ENCODE data around the gene CXCL1. TPM values are rescaled to one million over a fixed set of nuclear protein-coding genes. Genes with fewer than 3 reads are reported as not detected.

CXCL1 gene
- total RNA-seq, 1 donor from 2014 or later, result 11.4 TPM

GRCh38 chr4:73908965-73909364 is 39.8 kb downstream of the CXCL1 start:
- Histone ChIP-seq H3K4me3 (ENCODE audit: insufficient read depth, low read depth, low read length) (no peak overlapping the region), H3K79me2 (ENCODE audit: insufficient read depth, low read length) (no peaks in the 10 kb centered on the region), H4K20me1 (ENCODE audit: insufficient read depth, low read length) (no peaks in the 10 kb centered on the region), H3K36me3 (ENCODE audit: insufficient read depth, low read length) (no peaks in the 10 kb centered on the region), H3K9me3 (ENCODE audit: insufficient read depth, low read depth, low read length) (no peaks in the 10 kb centered on the region), H3K9ac (ENCODE audit: low read length) (no peak overlapping the region), H3K4me2 (ENCODE audit: low read length) (no peak overlapping the region), H3K27me3 (ENCODE audit: insufficient read depth, low read length) (peaks cover 17% of the 10 kb centered on the region), H2AFZ (ENCODE audit: low read depth, low read length) (no peak overlapping the region), H3K27ac (ENCODE audit: low read depth, low read length) (no peak overlapping the region), H3K4me1 (ENCODE audit: insufficient read depth, low read length) (no peaks in the 10 kb centered on the region)
- Mint-ChIP-seq H3K36me3 (ENCODE audit: low read depth, unreplicated experiment) (no peaks in the 10 kb centered on the region), H3K27me3 (ENCODE audit: low read depth, unreplicated experiment) (no peaks in the 10 kb centered on the region), H3K4me1 (ENCODE audit: low read depth, unreplicated experiment) (peaks cover 5% of the 10 kb centered on the region), H3K4me3 (ENCODE audit: unreplicated experiment) (no peak overlapping the region), H3K27ac (ENCODE audit: unreplicated experiment) (no peak overlapping the region), H3K9me3 (ENCODE audit: unreplicated experiment) (peaks cover 3% of the 10 kb centered on the region)
- TF ChIP-seq EZH2 (IDR thresholded peaks at IDR 0.05; ENCODE audit: insufficient read depth, low read length) (no peak), CTCF (IDR thresholded peaks at IDR 0.05; ENCODE audit: insufficient read depth, low read depth, low read length) (no peak)
- FAIRE-seq (no peak), DNase-seq (ENCODE audit: low read depth) (no peak)

GRCh38 chr4:73911746-73912145 is 42.6 kb downstream of the CXCL1 start:
- Mint-ChIP-seq H3K4me1 (ENCODE audit: low read depth, unreplicated experiment) (peaks cover 28% of the 10 kb centered on the region), H3K4me3 (ENCODE audit: unreplicated experiment) (no peak overlapping the region), H3K9me3 (ENCODE audit: unreplicated experiment) (no peaks in the 10 kb centered on the region), H3K27ac (ENCODE audit: unreplicated experiment) (no peak overlapping the region), H3K36me3 (ENCODE audit: low read depth, unreplicated experiment) (no peaks in the 10 kb centered on the region), H3K27me3 (ENCODE audit: low read depth, unreplicated experiment) (no peaks in the 10 kb centered on the region)
- Histone ChIP-seq H3K27me3 (ENCODE audit: insufficient read depth, low read length) (peaks cover 17% of the 10 kb centered on the region), H3K27ac (ENCODE audit: low read depth, low read length) (no peak overlapping the region), H3K9ac (ENCODE audit: low read length) (no peak overlapping the region), H3K9me3 (ENCODE audit: insufficient read depth, low read depth, low read length) (no peaks in the 10 kb centered on the region), H3K79me2 (ENCODE audit: insufficient read depth, low read length) (no peaks in the 10 kb centered on the region), H3K36me3 (ENCODE audit: insufficient read depth, low read length) (no peaks in the 10 kb centered on the region), H4K20me1 (ENCODE audit: insufficient read depth, low read length) (no peaks in the 10 kb centered on the region), H3K4me1 (ENCODE audit: insufficient read depth, low read length) (peaks cover 5% of the 10 kb centered on the region), H2AFZ (ENCODE audit: low read depth, low read length) (no peak overlapping the region), H3K4me2 (ENCODE audit: low read length) (no peak overlapping the region), H3K4me3 (ENCODE audit: insufficient read depth, low read depth, low read length) (no peak overlapping the region)
- no peak for DNase-seq (ENCODE audit: low read depth)
- no peak for TF ChIP-seq CTCF (IDR thresholded peaks at IDR 0.05; ENCODE audit: insufficient read depth, low read depth, low read length)
- TF ChIP-seq EZH2 (IDR thresholded peaks at IDR 0.05; ENCODE audit: insufficient read depth, low read length), result no peak
- no peak for FAIRE-seq

GRCh38 chr4:73912191-73912590 is 43.0 kb downstream of the CXCL1 start:
- Histone ChIP-seq H4K20me1 (ENCODE audit: insufficient read depth, low read length) (no peaks in the 10 kb centered on the region), H3K27ac (ENCODE audit: low read depth, low read length) (no peak overlapping the region), H3K27me3 (ENCODE audit: insufficient read depth, low read length) (peaks cover 17% of the 10 kb centered on the region), H2AFZ (ENCODE audit: low read depth, low read length) (no peak overlapping the region), H3K9me3 (ENCODE audit: insufficient read depth, low read depth, low read length) (no peaks in the 10 kb centered on the region), H3K4me3 (ENCODE audit: insufficient read depth, low read depth, low read length) (no peak overlapping the region), H3K36me3 (ENCODE audit: insufficient read depth, low read length) (no peaks in the 10 kb centered on the region), H3K79me2 (ENCODE audit: insufficient read depth, low read length) (no peaks in the 10 kb centered on the region), H3K4me1 (ENCODE audit: insufficient read depth, low read length) (peaks cover 8% of the 10 kb centered on the region), H3K9ac (ENCODE audit: low read length) (no peak overlapping the region), H3K4me2 (ENCODE audit: low read length) (no peak overlapping the region)
- Mint-ChIP-seq H3K4me1 (ENCODE audit: low read depth, unreplicated experiment) (peaks cover 32% of the 10 kb centered on the region), H3K9me3 (ENCODE audit: unreplicated experiment) (no peaks in the 10 kb centered on the region), H3K36me3 (ENCODE audit: low read depth, unreplicated experiment) (no peaks in the 10 kb centered on the region), H3K4me3 (ENCODE audit: unreplicated experiment) (no peak overlapping the region), H3K27me3 (ENCODE audit: low read depth, unreplicated experiment) (no peaks in the 10 kb centered on the region), H3K27ac (ENCODE audit: unreplicated experiment) (no peak overlapping the region)
- FAIRE-seq (no peak), DNase-seq (ENCODE audit: low read depth) (no peak)
- no peak for TF ChIP-seq CTCF (IDR thresholded peaks at IDR 0.05; ENCODE audit: insufficient read depth, low read depth, low read length)
- no peak for TF ChIP-seq EZH2 (IDR thresholded peaks at IDR 0.05; ENCODE audit: insufficient read depth, low read length)
